HepG2 (cell line): ENCODE data around the gene KDM3B. TPM values are rescaled to one million over a fixed set of nuclear protein-coding genes. Genes with fewer than 3 reads are reported as not detected.

ENCODE experiments used
- ARID4A ChIP-seq: sonication (generic); formaldehyde crosslinking; IDR thresholded peaks from 2 replicates; pipeline ENCODE4 v1.5.0; 2020; ENCODE audit warnings: mild to moderate bottlenecking, missing genetic modification reagents, borderline replicate concordance
- ATF2 ChIP-seq: sonication (generic); formaldehyde crosslinking; IDR thresholded peaks from 2 replicates; pipeline ENCODE4 v1.4.0; 2020; ENCODE audit warnings: missing genetic modification reagents
- CHCHD3 ChIP-seq: sonication (generic); formaldehyde crosslinking; IDR thresholded peaks from 2 replicates; pipeline ENCODE4 v1.8.0; 2022; ENCODE audit warnings: mild to moderate bottlenecking, missing genetic modification reagents, moderate library complexity
- EHMT2 ChIP-seq: fragments of 200-600 bp; sonication (generic); IDR thresholded peaks from 2 replicates; pipeline ENCODE4 v1.7.0; 2017; ENCODE audit warnings: antibody characterized with exemption, low read depth, low read length, borderline replicate concordance
- LBX2 ChIP-seq: sonication (generic); formaldehyde crosslinking; IDR thresholded peaks from 2 replicates; pipeline ENCODE4 v1.5.0; 2020; ENCODE audit warnings: missing genetic modification reagents, mild to moderate bottlenecking, borderline replicate concordance
- MLXIP ChIP-seq: sonication (generic); formaldehyde crosslinking; IDR thresholded peaks from 2 replicates; pipeline ENCODE4 v1.9.0; 2021; ENCODE audit warnings: missing genetic modification reagents, borderline replicate concordance
- NFKB2 ChIP-seq: sonication (generic); formaldehyde crosslinking; IDR thresholded peaks from 2 replicates; pipeline ENCODE4 v1.4.0; 2020; ENCODE audit warnings: missing genetic modification reagents, borderline replicate concordance
- NONO ChIP-seq, 2 experiments: fragments of 450-650 bp in 1 of 2; sonication (generic) in 1 of 2; formaldehyde crosslinking in 1 of 2; IDR thresholded peaks in 1 of 2; conservative IDR thresholded peaks in 1 of 2; 2 replicates each; pipeline versions ENCODE4 v1.6.1 to v1.8.0; 2017 to 2022; ENCODE audit warnings: mild to moderate bottlenecking in 1 of 2, missing genetic modification reagents in 1 of 2, moderate library complexity in 1 of 2
- PBX3 ChIP-seq: sonication (generic); formaldehyde crosslinking; IDR thresholded peaks from 2 replicates; pipeline ENCODE4 v1.8.1; 2023; ENCODE audit warnings: missing genetic modification reagents, inconsistent platforms, borderline replicate concordance
- SMYD3 ChIP-seq: sonication (generic); formaldehyde crosslinking; IDR thresholded peaks from 2 replicates; pipeline ENCODE4 v1.8.1; 2023; ENCODE audit warnings: mild to moderate bottlenecking, missing genetic modification reagents
- TOE1 ChIP-seq: sonication (generic); formaldehyde crosslinking; IDR thresholded peaks from 2 replicates; pipeline ENCODE4 v1.4.0; 2020; ENCODE audit warnings: mild to moderate bottlenecking, missing genetic modification reagents
- U2AF1 ChIP-seq: fragments of 200-400 bp; formaldehyde crosslinking; optimal IDR thresholded peaks from 2 replicates; pipeline ENCODE3; 2017; ENCODE audit warnings: mild to moderate bottlenecking, low read depth, low read length
- ZBTB38 ChIP-seq: sonication (generic); formaldehyde crosslinking; IDR thresholded peaks from 2 replicates; pipeline ENCODE4 v1.5.1; 2020; ENCODE audit warnings: mild to moderate bottlenecking, missing genetic modification reagents
- ZNF17 ChIP-seq: sonication (generic); formaldehyde crosslinking; IDR thresholded peaks from 2 replicates; pipeline ENCODE4 v1.5.0; 2020; ENCODE audit warnings: mild to moderate bottlenecking, missing genetic modification reagents
- ZNF24 ChIP-seq: fragments of 450-650 bp; IDR thresholded peaks from 2 replicates; pipeline ENCODE4 v1.6.1; 2017; ENCODE audit warnings: antibody characterized with exemption, mild to moderate bottlenecking
- ZNF251 ChIP-seq: sonication (generic); formaldehyde crosslinking; IDR thresholded peaks from 2 replicates; pipeline ENCODE4 v1.9.0; 2021; ENCODE audit warnings: mild to moderate bottlenecking, missing genetic modification reagents
- ZNF501 ChIP-seq: sonication (generic); formaldehyde crosslinking; IDR thresholded peaks from 2 replicates; pipeline ENCODE4 v1.5.1; 2020; ENCODE audit warnings: mild to moderate bottlenecking, moderate library complexity, missing genetic modification reagents
- ZSCAN12 ChIP-seq: sonication (generic); formaldehyde crosslinking; IDR thresholded peaks from 2 replicates; pipeline ENCODE4 v1.9.0; 2021; ENCODE audit warnings: mild to moderate bottlenecking, missing genetic modification reagents
- polyA plus RNA-seq, 8 experiments: library from polyadenylated mRNA; depleted of rRNA in 3 of 8; stranded (reverse) in 7 of 8; unstranded in 1 of 8; fragments of >200 nt; fragmentation: Illumina TruSeq in 4 of 8; extraction: Trizol in 4 of 8; gene quantifications; 2 replicates each; pipeline versions ENCODE4 v1.2.1 to v1.2.3, GENCODE V29; 2011 to 2016; ENCODE audit warnings: low read depth in 4 of 8, missing spikeins in 1 of 8, mixed read lengths in 1 of 8; ENCODE audit not compliant: insufficient read depth in 1 of 8
- total RNA-seq, 5 experiments: library from RNA; depleted of rRNA; stranded (reverse); fragments of >200 nt; fragmentation: Illumina TruSeq; extraction: Trizol; gene quantifications; 2 replicates each; pipeline ENCODE4 v1.2.3, GENCODE V29; 2016; ENCODE audit warnings: low read depth in 1 of 5

KDM3B gene
- total and polyA plus RNA-seq, 2 of the 13 experiments (the other 11 are each of a cell fraction or from before 2014, with no cell fraction given), result 19.7 to 34.3 TPM

GRCh38 chr5:138352722-138353559 is 456 bp downstream of the KDM3B start (continued):
- TF ChIP-seq ZNF24, result no peak
- no peak for TF ChIP-seq SMYD3
- TF ChIP-seq NONO (IDR thresholded peaks at IDR 0.05), result no peak
- no peak for TF ChIP-seq NONO (CRISPR knock-in tag; conservative IDR thresholded peaks at IDR 0.05)
- TF ChIP-seq ZNF251, result no peak
- TF ChIP-seq CHCHD3 (CRISPR knock-in tag), result peak; percentile 66; the same call in 1 of the 2 replicates
- TF ChIP-seq ATF2, result 0 out of 2 replicates have a peak, but pooled peaks have one; percentile 20
- TF ChIP-seq ZNF501, result peak; percentile 80
- TF ChIP-seq ZBTB38 (CRISPR knock-in tag), result peak; percentile 53; the same call in 1 of the 2 replicates
- peak; percentile 62; the same call in 1 of the 2 replicates for TF ChIP-seq NFKB2 (CRISPR knock-in tag)
- TF ChIP-seq TOE1 (CRISPR knock-in tag), result no peak
- no peak for TF ChIP-seq MLXIP (CRISPR knock-in tag)
- no peak for TF ChIP-seq U2AF1
- peak; percentile 62; the same call in 1 of the 2 replicates for TF ChIP-seq PBX3 (CRISPR knock-in tag)
- no peak for TF ChIP-seq ZNF17 (CRISPR knock-in tag)
- no peak for TF ChIP-seq LBX2
- TF ChIP-seq ZSCAN12 (CRISPR knock-in tag), result no peak
- peak; percentile 57 for TF ChIP-seq ARID4A (CRISPR knock-in tag)
- no peak for TF ChIP-seq EHMT2
